ENCODE results near the gene BET1L. TPM values are rescaled to one million over a fixed set of nuclear protein-coding genes. Genes with fewer than 3 reads are reported as not detected.
"Not testable (repeated sequence)": the region's sequence is repeated elsewhere in the genome, so short reads cannot be mapped to it uniquely, and the experiment has no call there.

BET1L gene
- total RNA-seq, 1 donor from 2014 or later: 24.0 TPM

DNA sequence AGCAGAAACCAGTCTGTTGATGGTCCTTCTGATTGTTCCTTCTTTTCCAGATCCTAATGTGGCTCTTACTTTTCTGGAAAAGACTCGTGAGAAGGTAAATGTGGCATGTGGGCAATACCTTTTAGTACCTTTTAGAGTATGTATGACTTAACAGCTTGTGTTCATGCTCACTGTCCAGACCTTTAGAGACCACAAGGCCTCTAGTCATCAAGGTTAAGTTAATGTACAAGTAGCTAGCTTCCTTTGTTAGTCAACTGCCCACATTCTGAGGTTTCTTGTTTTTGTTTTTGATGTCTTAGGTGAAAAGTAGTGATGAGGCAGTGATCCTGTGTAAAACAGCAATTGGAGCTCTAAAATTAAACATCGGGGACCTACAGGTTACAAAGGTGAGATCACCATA, 37.2 kb upstream of the BET1L start:
- H3K36me3 ChIP-seq: peaks cover 82% of the 10 kb centered on the region
- H3K27me3 ChIP-seq (ENCODE audit: low read depth): no peaks in the 10 kb centered on the region
- TF ChIP-seq, protein P1, sequence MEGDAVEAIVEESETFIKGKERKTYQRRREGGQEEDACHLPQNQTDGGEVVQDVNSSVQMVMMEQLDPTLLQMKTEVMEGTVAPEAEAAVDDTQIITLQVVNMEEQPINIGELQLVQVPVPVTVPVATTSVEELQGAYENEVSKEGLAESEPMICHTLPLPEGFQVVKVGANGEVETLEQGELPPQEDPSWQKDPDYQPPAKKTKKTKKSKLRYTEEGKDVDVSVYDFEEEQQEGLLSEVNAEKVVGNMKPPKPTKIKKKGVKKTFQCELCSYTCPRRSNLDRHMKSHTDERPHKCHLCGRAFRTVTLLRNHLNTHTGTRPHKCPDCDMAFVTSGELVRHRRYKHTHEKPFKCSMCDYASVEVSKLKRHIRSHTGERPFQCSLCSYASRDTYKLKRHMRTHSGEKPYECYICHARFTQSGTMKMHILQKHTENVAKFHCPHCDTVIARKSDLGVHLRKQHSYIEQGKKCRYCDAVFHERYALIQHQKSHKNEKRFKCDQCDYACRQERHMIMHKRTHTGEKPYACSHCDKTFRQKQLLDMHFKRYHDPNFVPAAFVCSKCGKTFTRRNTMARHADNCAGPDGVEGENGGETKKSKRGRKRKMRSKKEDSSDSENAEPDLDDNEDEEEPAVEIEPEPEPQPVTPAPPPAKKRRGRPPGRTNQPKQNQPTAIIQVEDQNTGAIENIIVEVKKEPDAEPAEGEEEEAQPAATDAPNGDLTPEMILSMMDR (IDR thresholded peaks at IDR 0.05; ENCODE audit: borderline replicate concordance): no peak
- H3K9me3 ChIP-seq (replicated peaks): no peaks in the 10 kb centered on the region
- no peak for DNase-seq
- intact Hi-C loops (cut with micrococcal nuclease): no loop called here
- peaks cover 21% of the 10 kb centered on the region for H3K4me1 ChIP-seq
- no peak overlapping the region for H3K4me3 ChIP-seq
- H3K27ac ChIP-seq (replicated peaks): no peak overlapping the region

DNA sequence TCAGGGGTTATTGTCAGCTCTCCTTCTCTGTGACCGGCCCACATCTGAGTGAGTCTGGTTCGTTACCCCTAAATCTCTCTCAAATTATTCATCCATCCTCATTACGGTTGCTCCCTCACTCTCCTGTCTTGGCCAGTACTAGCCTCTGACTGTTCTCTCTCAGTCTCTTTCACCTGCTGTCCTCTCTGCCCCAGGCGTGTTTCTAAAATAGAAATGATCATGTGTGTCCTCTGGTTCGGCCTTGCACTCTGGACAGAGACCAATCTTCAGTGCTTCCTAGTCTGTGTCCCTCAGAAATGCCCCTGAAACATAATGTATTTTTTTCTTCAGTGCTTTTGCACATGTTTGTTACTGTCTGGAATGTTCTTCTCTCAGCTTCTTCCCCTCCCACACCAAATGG, 34.4 kb upstream of the BET1L start:
- peaks cover 61% of the 10 kb centered on the region for H3K36me3 ChIP-seq
- no peak for DNase-seq

DNA sequence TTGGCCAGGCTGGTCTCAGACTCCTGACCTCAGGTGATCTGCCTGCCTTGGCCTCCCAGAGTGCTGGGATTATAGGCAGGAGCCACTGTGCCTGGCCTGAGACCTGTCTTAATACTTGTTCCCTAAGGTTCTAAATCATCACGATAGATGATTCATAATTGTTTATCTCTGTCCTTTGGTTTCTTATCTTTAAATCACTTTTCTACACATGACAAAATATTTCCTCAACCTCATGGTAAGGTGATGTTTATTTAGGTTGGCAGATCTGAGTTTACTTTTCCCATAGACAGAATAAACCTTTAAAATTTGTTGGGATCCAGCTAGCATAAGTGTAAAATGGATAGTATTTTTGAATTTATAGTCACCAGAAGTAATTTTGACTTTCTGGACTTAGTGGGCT, 33.1 kb upstream of the BET1L start:
- intact Hi-C loops (cut with micrococcal nuclease): no loop called here
- Histone ChIP-seq H3K36me3 (peaks cover 50% of the 10 kb centered on the region), H3K4me3 (no peak overlapping the region), H3K4me1 (peaks cover 57% of the 10 kb centered on the region), H3K27ac (replicated peaks) (no peak overlapping the region), H3K9me3 (replicated peaks) (no peaks in the 10 kb centered on the region), H3K27me3 (ENCODE audit: low read depth) (no peaks in the 10 kb centered on the region)
- DNase-seq: no peak
- TF ChIP-seq, protein P1 (IDR thresholded peaks at IDR 0.05; ENCODE audit: borderline replicate concordance): no peak

More for the DNA sequence above, 34.4 kb upstream of the BET1L start:
- intact Hi-C loops (cut with micrococcal nuclease): no loop called here
- no peaks in the 10 kb centered on the region for H3K9me3 ChIP-seq (replicated peaks)
- TF ChIP-seq, protein P1 (IDR thresholded peaks at IDR 0.05; ENCODE audit: borderline replicate concordance): no peak
- H3K4me3 ChIP-seq: peak overlapping the region; percentile 15
- H3K4me1 ChIP-seq: peaks cover 47% of the 10 kb centered on the region
- no peaks in the 10 kb centered on the region for H3K27me3 ChIP-seq (ENCODE audit: low read depth)
- H3K27ac ChIP-seq (replicated peaks): peak overlapping the region; percentile 86

DNA sequence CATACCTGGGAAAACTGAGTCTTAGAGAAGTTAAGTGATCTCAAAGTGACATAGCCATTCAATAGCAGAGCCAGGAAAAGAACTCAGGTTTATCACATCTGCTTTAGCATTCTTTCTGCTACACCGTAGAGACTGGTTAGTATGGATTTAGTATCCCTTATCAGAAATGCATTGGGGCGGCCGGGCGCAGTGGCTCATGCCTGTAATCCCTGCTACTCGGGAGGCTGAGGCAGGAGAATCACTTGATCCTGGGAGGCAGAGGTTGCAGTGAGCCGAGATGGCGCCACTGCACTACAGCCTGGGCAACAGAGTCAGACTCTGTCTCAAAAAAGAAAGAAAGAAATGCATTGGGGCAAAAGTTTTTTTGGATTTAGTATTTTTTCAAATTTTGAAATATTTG, 31.1 kb upstream of the BET1L start:
- intact Hi-C loops (cut with micrococcal nuclease); DNase-seq; H3K27ac ChIP-seq (replicated peaks); H3K27me3 ChIP-seq (ENCODE audit: low read depth); H3K9me3 ChIP-seq (replicated peaks): not testable (repeated sequence)
- Histone ChIP-seq H3K4me1 (peaks cover 67% of the 10 kb centered on the region), H3K4me3 (peak overlapping the region; percentile 99), H3K36me3 (peaks cover 30% of the 10 kb centered on the region)

DNA sequence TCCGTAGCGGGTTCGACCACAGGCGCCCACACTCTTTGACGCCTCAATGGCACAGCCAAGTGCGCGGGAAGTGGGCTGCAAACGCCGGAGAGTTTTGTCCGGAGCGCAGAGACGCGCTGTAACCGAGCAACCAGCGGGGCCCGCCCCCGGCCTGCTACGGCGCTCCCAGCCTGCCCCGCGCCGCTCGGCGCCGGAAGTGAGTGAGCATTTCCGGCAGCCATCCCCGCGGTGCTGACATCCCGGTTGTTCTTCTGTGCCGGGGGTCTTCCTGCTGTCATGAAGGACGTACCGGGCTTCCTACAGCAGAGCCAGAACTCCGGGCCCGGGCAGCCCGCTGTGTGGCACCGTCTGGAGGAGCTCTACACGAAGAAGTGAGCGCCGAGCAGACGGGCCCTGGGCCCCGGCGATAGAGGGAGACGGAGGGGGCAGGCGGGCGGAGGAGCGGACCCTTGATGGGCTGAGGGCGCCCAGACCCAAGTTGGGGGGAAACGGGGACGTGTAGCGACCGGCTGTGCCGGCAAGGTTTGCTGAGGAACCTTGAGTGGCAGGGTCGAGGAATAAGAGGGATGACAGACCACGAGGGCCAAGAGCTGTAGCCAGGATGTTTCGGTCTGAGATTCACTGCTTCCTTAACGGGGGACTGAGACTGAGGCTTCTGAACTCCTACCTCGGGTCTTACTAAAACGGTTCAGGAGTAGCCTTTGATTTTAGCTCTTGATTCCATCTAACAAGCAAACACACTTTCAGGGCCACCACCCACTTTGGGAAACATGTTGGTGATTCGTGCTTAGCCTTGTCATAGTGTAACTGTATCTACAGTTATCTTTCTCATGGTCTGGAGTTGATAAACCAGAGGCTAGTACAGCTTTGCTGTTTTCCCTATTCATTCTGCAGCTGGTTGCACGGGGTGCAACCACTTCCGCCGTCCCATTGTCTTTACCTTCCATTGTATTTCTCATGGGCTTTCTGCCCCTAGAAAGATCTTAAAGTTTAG, 29.9 kb upstream of the BET1L start, which contains the start of gene PSMD13:
Gene PSMD13, plus strand, starts transcription at position 203 of the 994 bp plus-strand sequence. Its CDS starts 74 bp downstream, at position 277.
- peaks cover 64% of the 10 kb centered on the region for H3K4me1 ChIP-seq
- H3K9me3 ChIP-seq (replicated peaks): no peaks in the 10 kb centered on the region
- TF ChIP-seq, protein P1 (IDR thresholded peaks at IDR 0.05; ENCODE audit: borderline replicate concordance): no peak
- peak within 1 kb of the TSS; percentile 99 for H3K27ac ChIP-seq (replicated peaks)
- intact Hi-C loops (cut with micrococcal nuclease): no loop called here
- peaks cover 26% of the 10 kb centered on the region for H3K36me3 ChIP-seq
- peak within 1 kb of the TSS; percentile 99 for H3K4me3 ChIP-seq
- H3K27me3 ChIP-seq (ENCODE audit: low read depth): no peaks in the 10 kb centered on the region
- DNase-seq: peak; percentile 88
